ENCODE measurements around the gene CBX4. TPM values are rescaled to one million over a fixed set of nuclear protein-coding genes. Genes with fewer than 3 reads are reported as not detected.

CBX4 gene
- total RNA-seq, 1 experiment from 2014 or later = 6.2 TPM

GRCh38 chr17:79844869-79845600 is 5.8 kb upstream of the CBX4 start:
- DNase-seq = peak; percentile 83

More at GRCh38 chr17:79844869-79845600, 5.8 kb upstream of the CBX4 start:
- H3K79me1 ChIP-seq (ENCODE audit: insufficient read depth, low read depth, low read length, poor library complexity, severe bottlenecking) = no peaks in the 10 kb centered on the region
- H4K91ac ChIP-seq (ENCODE audit: insufficient read length, low read depth, low read length) = no peak overlapping the region
- H4K8ac ChIP-seq (replicated peaks; ENCODE audit: insufficient read length, low read depth, low read length) = no peak overlapping the region
- H2BK5ac ChIP-seq (ENCODE audit: insufficient read length, low read length) = no peak overlapping the region
- H2AK5ac ChIP-seq (ENCODE audit: insufficient read length, low read length) = no peak overlapping the region
- H3K9ac ChIP-seq (ENCODE audit: extremely low read depth, insufficient read length, low read length) = no peak overlapping the region
- no peak overlapping the region for H3T11ph ChIP-seq (ENCODE audit: low read length)
- H2AFZ ChIP-seq (ENCODE audit: low read length) = no peak overlapping the region
- Mint-ChIP-seq H3K9me3 (peaks cover 2 to 3% of the 10 kb centered on the region in 2 experiments; a peak in 1 of 5 replicates), H3K4me1 (peaks cover 16 to 21% of the 10 kb centered on the region in 2 experiments; a peak in 3 of 4 replicates), H3K36me3 (ENCODE audit: insufficient read depth in 1 of 3, low read depth in 3 of 3) (no peaks in the 10 kb centered on the region; a peak in 1 of 7 replicates), H3K27ac (no peak overlapping the region), H3K4me3 (peak overlapping the region; percentile 25 to 73; a peak in 4 of 5 replicates), H3K27me3 (ENCODE audit: low read depth) (peaks cover 97% of the 10 kb centered on the region)
- no CpG with 5 or more reads among the region's 38 CpGs for WGBS (ENCODE audit: extremely low coverage, insufficient read length, low lambda C conversion rate)
- no peaks in the 10 kb centered on the region for H4K20me1 ChIP-seq (ENCODE audit: control insufficient read depth, insufficient read depth, insufficient read length)
- H3K4me1 ChIP-seq (ENCODE audit: insufficient read depth, low read length) = no peaks in the 10 kb centered on the region
- H3K27ac ChIP-seq (ENCODE audit: insufficient read length, low read depth, low read length) = no peak overlapping the region
- H2BK15ac ChIP-seq (ENCODE audit: low read depth, low read length) = no peak overlapping the region
- H3K23me2 ChIP-seq (ENCODE audit: insufficient read length, low read depth, low read length, poor library complexity, severe bottlenecking) = peaks cover 18% of the 10 kb centered on the region
- peak; percentile 89 for TF ChIP-seq CTCF (conservative IDR thresholded peaks at IDR 0.05)
- no peak overlapping the region for H3K56ac ChIP-seq (ENCODE audit: insufficient read length, low read depth, low read length)
- H3K79me2 ChIP-seq (ENCODE audit: insufficient read depth, low read length) = no peaks in the 10 kb centered on the region
- H3K27me3 ChIP-seq (ENCODE audit: insufficient read depth, low read length) = peaks cover 56% of the 10 kb centered on the region
- no peak overlapping the region for H2BK12ac ChIP-seq (ENCODE audit: insufficient read length, low read depth, low read length)
- no peak overlapping the region for H2BK20ac ChIP-seq (ENCODE audit: low read depth, low read length, poor library complexity, severe bottlenecking)
- no peak overlapping the region for H3K4ac ChIP-seq (ENCODE audit: low read depth, low read length)
- 0 out of 2 replicates have a peak overlapping the region, but pooled peaks have one; percentile 33 for H3K14ac ChIP-seq (ENCODE audit: insufficient read depth, low read length)
- no peak overlapping the region for H3K4me2 ChIP-seq (ENCODE audit: insufficient read depth, insufficient read length, low read length)
- H3K9me3 ChIP-seq (ENCODE audit: control insufficient read depth, low read depth, low read length) = no peaks in the 10 kb centered on the region
- H3K18ac ChIP-seq (ENCODE audit: insufficient read length, low read depth, low read length) = no peak overlapping the region
- no peak overlapping the region for H4K5ac ChIP-seq (ENCODE audit: insufficient read length, low read depth, low read length)
- no peak overlapping the region for H2BK120ac ChIP-seq (ENCODE audit: low read depth, low read length, poor library complexity, severe bottlenecking)
- H3K23ac ChIP-seq (ENCODE audit: insufficient read length, low read depth, low read length) = no peak overlapping the region

Measured in H9 (cell line).